Measurements from ENCODE around the gene DUOX1. TPM values are rescaled to one million over a fixed set of nuclear protein-coding genes. Genes with fewer than 3 reads are reported as not detected.

The DUOX1 gene
- total and polyA plus RNA-seq, 8 donors: 2.9 to 114 (median 62.6) TPM; not detected in 1

GRCh38 chr15:45095661-45096060 is 34.1 kb upstream of the DUOX1 start:
- Histone ChIP-seq H3K36me3 (peaks cover 0 to 17% (median 4%) of the 10 kb centered on the region in 4 donors), H3K4me1 (no peaks in the 10 kb centered on the region), H3K27me3 (no peaks in the 10 kb centered on the region), H3K27ac (no peak overlapping the region), H3K9me3 (no peaks in the 10 kb centered on the region), H3K4me3 (no peak overlapping the region)
- intact Hi-C loops (cut with DNase I; ENCODE audit: low total_unique reads): no loop called here
- no peak for TF ChIP-seq POLR2AphosphoS5 (IDR thresholded peaks at IDR 0.05)
- TF ChIP-seq POLR2A (IDR thresholded peaks at IDR 0.05): no peak
- TF ChIP-seq CTCF (IDR thresholded peaks at IDR 0.05): no peak
- no peak for TF ChIP-seq EP300 (IDR thresholded peaks at IDR 0.05)
- no peak for DNase-seq
- 89 to 97% (median 92%) methylated on average over 2 to 11 of the region's 11 CpGs for WGBS, 5 donors

- Histone ChIP-seq H3K27me3 (no peaks in the 10 kb centered on the region), H3K27ac (no peak overlapping the region), H3K36me3 (peaks cover 0 to 17% (median 4%) of the 10 kb centered on the region in 4 donors), H3K4me1 (no peaks in the 10 kb centered on the region), H3K9me3 (no peaks in the 10 kb centered on the region), H3K4me3 (no peak overlapping the region)
- TF ChIP-seq CTCF (IDR thresholded peaks at IDR 0.05) (no peak), POLR2A (IDR thresholded peaks at IDR 0.05) (no peak), POLR2AphosphoS5 (IDR thresholded peaks at IDR 0.05) (no peak), EP300 (IDR thresholded peaks at IDR 0.05) (no peak)
- DNase-seq: no peak
- WGBS, 5 donors: 92 to 100% (median 95%) methylated on average over 7 of the region's 7 CpGs
- intact Hi-C loops (cut with DNase I; ENCODE audit: low total_unique reads): no loop called here
Observed at GRCh38 chr15:45097466-45097865, 32.3 kb upstream of the DUOX1 start.

GRCh38 chr15:45099549-45100165 is 30.1 kb upstream of the DUOX1 start:
- TF ChIP-seq POLR2A (IDR thresholded peaks at IDR 0.05) (no peak), EP300 (IDR thresholded peaks at IDR 0.05) (no peak), POLR2AphosphoS5 (IDR thresholded peaks at IDR 0.05) (no peak), CTCF (IDR thresholded peaks at IDR 0.05) (no peak)
- Histone ChIP-seq H3K27me3 (no peaks in the 10 kb centered on the region), H3K36me3 (peaks cover 0 to 17% (median 4%) of the 10 kb centered on the region in 4 donors), H3K9me3 (no peaks in the 10 kb centered on the region), H3K27ac (no peak overlapping the region), H3K4me1 (no peaks in the 10 kb centered on the region), H3K4me3 (no peak overlapping the region)
- DNase-seq: no peak
- intact Hi-C loops (cut with DNase I; ENCODE audit: low total_unique reads): no loop called here
- WGBS, 5 donors: 83 to 90% (median 89%) methylated on average over 23 of the region's 23 CpGs

- Histone ChIP-seq H3K4me1 (peaks cover 0 to 6% (median 0%) of the 10 kb centered on the region in 4 donors), H3K36me3 (peaks cover 0 to 21% (median 4%) of the 10 kb centered on the region in 4 donors), H3K4me3 (no peak overlapping the region), H3K9me3 (no peaks in the 10 kb centered on the region), H3K27me3 (no peaks in the 10 kb centered on the region), H3K27ac (no peak overlapping the region)
- TF ChIP-seq POLR2AphosphoS5 (IDR thresholded peaks at IDR 0.05) (no peak), EP300 (IDR thresholded peaks at IDR 0.05) (no peak), POLR2A (IDR thresholded peaks at IDR 0.05) (no peak), CTCF (IDR thresholded peaks at IDR 0.05) (no peak)
- WGBS, 5 donors: 67 to 71% (median 70%) methylated on average over 7 of the region's 7 CpGs
- DNase-seq: no peak
- intact Hi-C loops (cut with DNase I; ENCODE audit: low total_unique reads): no loop called here
Observed at GRCh38 chr15:45100884-45101625, 28.7 kb upstream of the DUOX1 start.
